SJSA1 (cell line): ENCODE data around the gene BCHE. TPM values are rescaled to one million over a fixed set of nuclear protein-coding genes. Genes with fewer than 3 reads are reported as not detected.
"Not testable (repeated sequence)": the region's sequence is repeated elsewhere in the genome, so short reads cannot be mapped to it uniquely, and the experiment has no call there.

Experiments
- DNase-seq, 2 experiments: peaks; one replicate each; pipeline ENCODE4 v3.0.0-alpha.2; 2015 to 2020; ENCODE audit warnings: low spot score in 2 of 2, low read depth in 1 of 2
- H3K27ac ChIP-seq: fragments of 250-450 bp; sonication (Bioruptor Pico); 2 replicates; pipeline ENCODE4 v1.5.1; 2020; ENCODE audit warnings: mild to moderate bottlenecking, moderate library complexity
- H3K27me3 ChIP-seq: fragments of 250-450 bp; sonication (Bioruptor Pico); replicated peaks from 2 replicates; pipeline ENCODE4 v1.5.1; 2020; ENCODE audit warnings: mild to moderate bottlenecking, moderate library complexity
- H3K36me3 ChIP-seq: fragments of 250-450 bp; sonication (Bioruptor Pico); 2 replicates; pipeline ENCODE4 v1.5.1; 2020; ENCODE audit warnings: mild to moderate bottlenecking
- H3K4me1 ChIP-seq: fragments of 250-450 bp; sonication (Bioruptor Pico); replicated peaks from 2 replicates; pipeline ENCODE4 v1.6.1; 2021; ENCODE audit warnings: mild to moderate bottlenecking
- H3K4me3 ChIP-seq: fragments of 250-450 bp; sonication (Bioruptor Pico); 2 replicates; pipeline ENCODE4 v1.5.1; 2020; ENCODE audit warnings: mild to moderate bottlenecking
- H3K9me3 ChIP-seq: fragments of 250-450 bp; sonication (Bioruptor Pico); replicated peaks from 2 replicates; pipeline ENCODE4 v1.5.1; 2020; ENCODE audit warnings: mild to moderate bottlenecking
- total RNA-seq: library from RNA; depleted of rRNA; stranded (reverse); fragments of >200 nt; shearing (Covaris generic); gene quantifications from 2 replicates; pipeline ENCODE4 v1.2.3, GENCODE V29; 2014

BCHE gene
- total RNA-seq, 1 experiment from 2014 or later, result not detected

DNA sequence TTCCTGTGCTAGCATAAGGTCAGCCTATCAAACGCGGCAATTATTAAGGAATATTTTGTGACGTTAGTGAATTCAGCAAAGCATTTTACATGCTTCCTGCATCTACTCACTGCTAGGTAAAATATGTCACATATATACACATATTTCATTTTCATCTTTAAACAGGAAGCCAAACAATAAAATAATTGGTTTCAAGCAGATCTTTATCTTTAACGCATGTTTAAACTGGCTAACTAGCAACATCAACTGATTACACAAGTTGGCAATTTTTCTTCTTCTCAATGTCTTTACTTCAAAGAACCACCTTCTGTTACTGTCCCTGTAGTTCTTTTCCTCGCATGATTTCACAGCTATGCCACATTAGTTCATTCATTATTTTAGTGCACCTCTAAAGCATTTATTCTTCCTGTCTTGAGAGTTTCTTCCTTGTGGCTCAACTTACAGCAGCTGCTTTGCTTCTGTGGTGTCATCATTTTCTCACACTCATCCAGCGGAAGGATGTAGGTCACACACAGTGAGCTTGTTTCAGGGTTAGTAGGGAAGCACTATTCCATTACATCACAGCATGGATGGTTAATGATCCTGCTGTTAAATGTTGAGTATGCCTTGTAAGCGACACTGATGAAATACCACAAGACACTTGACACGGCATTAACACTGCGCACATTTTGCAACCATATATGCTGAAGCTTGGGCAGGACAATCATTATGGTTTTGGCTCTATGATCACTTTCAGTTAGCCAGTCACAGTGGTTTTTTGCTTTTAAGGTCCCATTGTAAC is 2.3 kb upstream of the BCHE start:
- DNase-seq, result no peak

DNA sequence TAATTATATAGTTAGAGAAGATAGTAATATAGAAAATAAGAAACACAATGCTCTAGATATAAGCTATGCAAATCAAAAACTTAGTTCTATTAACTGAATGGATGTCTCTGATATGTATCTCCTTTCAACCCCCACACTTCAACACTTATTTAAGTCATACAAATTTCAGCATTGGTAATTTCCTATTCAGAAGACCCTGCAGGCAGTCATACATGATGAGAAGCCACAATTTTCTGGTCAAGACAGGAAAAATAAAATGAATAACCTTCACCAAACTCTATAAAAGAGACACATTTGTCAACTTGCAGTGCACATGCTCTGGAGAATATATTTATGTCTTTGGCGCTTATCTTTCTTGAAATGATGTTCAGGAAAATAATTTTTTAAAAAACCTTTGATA is 578 bp upstream of the BCHE start:
- H3K27ac ChIP-seq, result no peak overlapping the region
- H3K4me1 ChIP-seq, result no peaks in the 10 kb centered on the region
- H3K9me3 ChIP-seq, result no peaks in the 10 kb centered on the region
- no peaks in the 10 kb centered on the region for H3K36me3 ChIP-seq
- DNase-seq, result no peak
- no peaks in the 10 kb centered on the region for H3K27me3 ChIP-seq
- no peak overlapping the region for H3K4me3 ChIP-seq

More for the DNA sequence above, 2.3 kb upstream of the BCHE start:
- Histone ChIP-seq H3K9me3 (no peaks in the 10 kb centered on the region), H3K4me3 (no peak overlapping the region), H3K36me3 (no peaks in the 10 kb centered on the region), H3K4me1 (no peaks in the 10 kb centered on the region), H3K27me3 (no peaks in the 10 kb centered on the region), H3K27ac (no peak overlapping the region)

GRCh38 chr3:165835431-165835830 is 1.8 kb downstream of the BCHE start:
- Histone ChIP-seq H3K4me3 (no peak overlapping the region), H3K27ac (no peak overlapping the region), H3K9me3 (no peaks in the 10 kb centered on the region), H3K4me1 (no peaks in the 10 kb centered on the region), H3K36me3 (no peaks in the 10 kb centered on the region), H3K27me3 (no peaks in the 10 kb centered on the region)
- no peak for DNase-seq

DNA sequence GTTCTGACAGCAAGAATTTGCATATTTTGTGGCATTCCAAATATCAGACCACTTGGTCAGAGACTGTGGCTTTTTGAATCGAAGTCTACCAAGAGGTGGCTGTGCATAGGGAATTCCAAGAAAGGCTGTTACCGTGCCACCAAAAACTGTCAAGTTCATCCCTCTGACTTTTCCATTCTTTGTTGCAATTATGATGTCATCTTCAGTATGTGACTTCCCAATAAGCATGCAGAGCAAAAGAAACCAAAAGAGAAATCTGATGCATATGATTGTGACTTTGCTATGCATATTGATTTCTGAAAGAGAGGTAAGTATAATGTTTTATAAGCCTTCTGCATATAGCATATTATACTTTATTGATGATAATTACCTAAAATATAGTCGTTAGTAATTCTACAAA is 6.5 kb downstream of the BCHE start:
- Histone ChIP-seq H3K27ac (no peak overlapping the region), H3K4me3 (no peak overlapping the region), H3K9me3 (no peaks in the 10 kb centered on the region), H3K36me3 (no peaks in the 10 kb centered on the region), H3K27me3 (no peaks in the 10 kb centered on the region), H3K4me1 (no peaks in the 10 kb centered on the region)
- no peak for DNase-seq

DNA sequence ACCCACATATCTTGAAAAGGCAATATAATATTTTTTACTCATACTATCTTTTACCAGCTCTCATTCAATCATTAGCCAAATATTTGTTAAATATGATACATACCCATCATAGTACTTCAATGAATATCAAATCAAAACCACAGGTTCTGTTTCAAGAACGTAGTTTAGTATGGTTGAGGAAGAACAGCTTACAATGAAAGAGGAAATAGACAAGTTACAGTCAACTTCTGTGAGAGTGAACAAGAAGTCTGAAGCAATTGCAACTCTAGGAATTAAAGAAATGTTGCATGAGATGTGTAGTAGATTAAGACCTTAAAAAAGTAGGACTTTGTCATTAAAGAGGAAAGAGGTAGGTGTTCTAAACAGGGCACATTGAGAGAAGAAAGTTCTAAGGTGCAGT is 9.3 kb downstream of the BCHE start:
- H3K36me3 ChIP-seq, result no peaks in the 10 kb centered on the region
- DNase-seq, result no peak
- H3K27ac ChIP-seq, result no peak overlapping the region
- H3K4me1 ChIP-seq, result no peaks in the 10 kb centered on the region
- H3K27me3 ChIP-seq, result no peaks in the 10 kb centered on the region
- H3K4me3 ChIP-seq, result no peak overlapping the region
- no peaks in the 10 kb centered on the region for H3K9me3 ChIP-seq

- Histone ChIP-seq H3K27ac (no peak overlapping the region), H3K27me3 (no peaks in the 10 kb centered on the region), H3K36me3 (no peaks in the 10 kb centered on the region), H3K4me3 (no peak overlapping the region), H3K9me3 (no peaks in the 10 kb centered on the region), H3K4me1 (no peaks in the 10 kb centered on the region)
- no peak for DNase-seq
Observed at GRCh38 chr3:165827233-165827632, 10.0 kb downstream of the BCHE start.

DNA sequence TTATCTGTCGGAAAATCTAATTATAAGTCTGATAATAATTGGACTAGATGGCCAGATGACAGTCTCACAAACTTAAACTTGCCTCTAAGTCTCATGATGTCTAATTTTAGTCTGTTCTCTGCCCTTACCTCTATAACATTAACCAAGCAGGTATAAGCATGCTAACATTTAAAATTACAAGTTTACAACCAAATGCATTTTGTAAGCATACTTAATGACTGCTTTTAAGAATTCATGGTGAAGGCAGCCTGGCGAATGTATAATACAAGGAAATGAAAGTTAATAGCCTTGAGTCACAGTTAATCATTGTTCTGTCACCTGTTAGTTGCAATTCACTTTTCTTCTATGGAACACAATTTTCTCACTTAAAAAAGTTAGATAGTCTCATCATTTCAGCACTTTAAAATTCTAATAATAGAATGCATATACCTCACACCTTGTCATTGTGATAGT is 16.5 kb downstream of the BCHE start:
- no peaks in the 10 kb centered on the region for H3K4me1 ChIP-seq
- H3K27me3 ChIP-seq, result no peaks in the 10 kb centered on the region
- no peak overlapping the region for H3K4me3 ChIP-seq
- no peaks in the 10 kb centered on the region for H3K9me3 ChIP-seq
- H3K27ac ChIP-seq, result no peak overlapping the region
- no peaks in the 10 kb centered on the region for H3K36me3 ChIP-seq
- DNase-seq, result no peak

DNA sequence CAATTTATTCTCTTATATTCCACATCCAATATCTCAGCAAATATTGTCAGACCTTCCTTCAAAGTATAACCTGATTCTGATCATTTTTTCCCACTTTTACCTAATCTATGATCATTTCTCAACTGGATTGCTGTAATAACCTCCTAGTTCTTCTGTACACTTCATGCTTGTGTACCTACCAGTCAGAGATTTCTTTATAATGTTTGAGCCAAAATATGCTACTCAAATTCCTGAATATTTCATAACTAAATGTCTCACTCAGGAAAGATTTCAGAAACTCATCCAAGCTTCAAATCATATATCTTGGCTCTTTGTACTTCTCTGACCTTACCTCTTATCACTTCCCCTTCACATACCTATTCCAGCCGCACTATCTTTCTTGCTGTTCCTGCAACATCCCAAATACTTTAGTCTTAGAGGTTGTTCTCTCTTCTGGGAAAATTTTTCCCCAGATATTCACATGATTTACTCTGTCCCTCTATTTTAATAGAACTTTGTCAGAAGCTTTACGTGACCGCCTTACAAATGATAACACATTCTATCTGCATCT is 20.0 kb downstream of the BCHE start:
- Histone ChIP-seq H3K36me3 (no peaks in the 10 kb centered on the region), H3K27ac (no peak overlapping the region), H3K4me3 (no peak overlapping the region), H3K9me3 (no peaks in the 10 kb centered on the region), H3K27me3 (no peaks in the 10 kb centered on the region), H3K4me1 (no peaks in the 10 kb centered on the region)
- DNase-seq, result no peak

DNA sequence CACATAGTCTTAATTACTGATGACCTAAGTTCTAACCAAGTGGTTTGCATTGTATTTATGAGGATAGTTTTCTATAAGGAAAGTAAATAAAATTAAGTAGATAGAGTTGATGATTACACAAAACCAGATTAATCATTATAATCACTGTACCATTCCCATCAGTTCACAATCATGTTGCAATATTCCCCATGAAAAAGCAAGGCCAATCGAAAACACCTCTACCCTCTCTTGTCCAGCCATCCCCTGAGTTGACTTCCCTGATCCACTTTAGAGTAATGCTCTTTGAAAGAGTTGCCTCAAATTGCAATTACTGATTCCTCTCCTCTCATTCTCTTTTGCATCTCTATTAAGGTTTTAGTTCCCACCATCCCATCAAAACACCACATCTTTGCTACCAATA is 21.0 kb downstream of the BCHE start:
- Histone ChIP-seq H3K27me3 (no peaks in the 10 kb centered on the region), H3K36me3 (no peaks in the 10 kb centered on the region), H3K9me3 (no peaks in the 10 kb centered on the region), H3K4me1 (no peaks in the 10 kb centered on the region), H3K27ac (no peak overlapping the region), H3K4me3 (no peak overlapping the region)
- DNase-seq, result no peak

DNA sequence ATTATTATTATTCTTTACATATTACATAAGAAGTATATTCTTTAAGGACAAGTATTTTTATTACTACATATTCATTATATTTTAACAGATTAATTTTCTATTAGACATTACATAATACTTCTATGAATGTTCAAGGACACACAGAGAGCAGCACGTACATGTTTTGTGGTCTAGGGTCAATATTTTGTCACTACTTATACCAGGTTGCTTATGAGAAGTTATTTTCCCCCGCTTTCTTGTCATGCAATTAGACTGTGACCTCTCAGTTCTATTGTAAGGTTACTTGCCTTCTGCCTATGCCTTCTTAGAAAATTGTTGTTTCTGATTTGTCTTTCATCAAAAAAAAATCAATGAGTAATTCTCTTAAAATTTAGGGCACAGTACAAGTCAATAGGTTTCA is 21.5 kb downstream of the BCHE start:
- Histone ChIP-seq H3K27me3 (no peaks in the 10 kb centered on the region), H3K9me3 (no peaks in the 10 kb centered on the region), H3K27ac (no peak overlapping the region), H3K4me1 (no peaks in the 10 kb centered on the region), H3K36me3 (no peaks in the 10 kb centered on the region), H3K4me3 (no peak overlapping the region)
- no peak for DNase-seq

DNA sequence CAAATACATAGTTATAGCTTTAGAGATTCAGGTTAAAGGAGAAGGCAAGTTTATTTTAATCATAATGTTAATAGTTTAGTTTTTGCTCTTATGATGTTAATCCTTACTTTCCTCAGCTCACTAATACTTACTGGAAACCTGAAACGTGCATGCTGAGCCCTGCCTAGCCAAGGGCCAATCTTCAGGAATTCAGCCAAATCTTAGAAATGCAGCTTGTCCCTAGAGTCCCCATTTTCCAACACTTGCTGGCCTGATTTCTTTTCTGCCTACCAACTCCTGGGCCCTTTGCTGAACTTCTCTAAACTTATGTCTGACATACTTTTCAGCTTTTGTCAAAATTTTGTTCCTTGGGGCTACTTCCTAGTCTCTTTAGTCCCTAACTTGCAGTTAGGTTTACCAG is 22.8 kb downstream of the BCHE start:
- Histone ChIP-seq H3K4me1 (no peaks in the 10 kb centered on the region), H3K9me3 (no peaks in the 10 kb centered on the region), H3K36me3 (no peaks in the 10 kb centered on the region), H3K4me3 (no peak overlapping the region), H3K27ac (no peak overlapping the region), H3K27me3 (no peaks in the 10 kb centered on the region)
- no peak for DNase-seq

GRCh38 chr3:165807937-165808336 is 29.3 kb downstream of the BCHE start:
- H3K27ac ChIP-seq, H3K27me3 ChIP-seq, H3K36me3 ChIP-seq: not testable (repeated sequence)

DNA sequence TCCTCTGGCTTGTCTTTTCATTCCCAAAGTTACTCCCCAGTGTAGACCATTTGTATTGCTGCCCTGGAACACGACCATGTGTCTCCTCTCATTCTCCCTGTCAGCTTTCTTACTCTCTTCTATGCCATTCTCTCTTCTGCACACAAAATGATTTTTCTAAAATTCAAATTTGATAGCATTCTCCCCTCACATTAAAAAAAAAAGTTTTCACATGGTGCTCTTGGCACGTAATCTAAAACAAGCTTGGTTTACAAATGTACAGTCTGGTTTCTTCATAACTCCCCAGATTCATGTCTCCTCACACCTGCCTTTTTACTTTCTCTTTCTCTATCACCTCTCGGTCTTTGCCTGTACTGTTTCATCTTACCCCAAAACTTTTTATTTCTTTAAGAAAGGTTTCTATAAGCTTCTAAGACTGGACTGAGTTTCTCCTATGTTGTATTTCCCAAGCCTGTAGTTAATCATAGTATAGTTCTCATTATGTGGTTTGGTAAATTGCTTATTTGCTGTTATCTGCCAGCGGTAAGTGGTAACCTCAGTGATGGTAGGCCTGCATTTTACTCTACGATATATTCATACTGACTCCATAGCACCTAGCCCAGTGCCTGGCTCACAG is 31.2 kb downstream of the BCHE start:
- H3K9me3 ChIP-seq, result no peaks in the 10 kb centered on the region
- no peak overlapping the region for H3K27ac ChIP-seq
- no peak overlapping the region for H3K4me3 ChIP-seq
- peak in 1 of 2 experiments; percentile 2 for DNase-seq
- no peaks in the 10 kb centered on the region for H3K4me1 ChIP-seq
- no peaks in the 10 kb centered on the region for H3K27me3 ChIP-seq
- no peaks in the 10 kb centered on the region for H3K36me3 ChIP-seq

More at GRCh38 chr3:165807937-165808336, 29.3 kb downstream of the BCHE start:
- H3K4me3 ChIP-seq, H3K4me1 ChIP-seq, H3K9me3 ChIP-seq, DNase-seq: not testable (repeated sequence)

DNA sequence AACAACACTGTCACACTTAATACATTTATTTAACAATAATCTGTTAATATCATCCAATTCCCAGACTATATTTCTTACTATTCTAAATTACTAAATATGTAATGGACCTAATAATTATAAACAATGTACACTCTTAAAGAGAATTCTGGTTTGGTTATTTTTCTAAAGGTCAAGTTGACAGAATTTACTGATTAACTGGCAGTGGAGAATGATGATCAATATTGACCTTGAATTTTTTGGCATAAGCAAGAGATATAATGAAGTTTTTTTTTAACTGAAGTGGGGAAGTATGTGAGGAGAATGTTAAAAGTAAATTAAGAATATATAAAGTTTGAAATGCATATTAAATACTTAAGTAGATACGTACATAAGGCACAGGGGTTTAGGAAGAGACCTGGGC is 33.8 kb downstream of the BCHE start:
- no peaks in the 10 kb centered on the region for H3K4me1 ChIP-seq
- no peaks in the 10 kb centered on the region for H3K36me3 ChIP-seq
- no peaks in the 10 kb centered on the region for H3K9me3 ChIP-seq
- no peak overlapping the region for H3K4me3 ChIP-seq
- H3K27me3 ChIP-seq, result no peaks in the 10 kb centered on the region
- no peak overlapping the region for H3K27ac ChIP-seq
- DNase-seq, result no peak
